HK-2 (cell line): ENCODE measurements around the gene CCDC181.
"Not testable (repeated sequence)": the region's sequence is repeated elsewhere in the genome, so short reads cannot be mapped to it uniquely, and the experiment has no call there.

Source experiments
- DNase-seq: peaks from one replicate; pipeline ENCODE4 v3.0.0-alpha.2; 2018; ENCODE audit not compliant: unreplicated experiment

The CCDC181 gene

DNA sequence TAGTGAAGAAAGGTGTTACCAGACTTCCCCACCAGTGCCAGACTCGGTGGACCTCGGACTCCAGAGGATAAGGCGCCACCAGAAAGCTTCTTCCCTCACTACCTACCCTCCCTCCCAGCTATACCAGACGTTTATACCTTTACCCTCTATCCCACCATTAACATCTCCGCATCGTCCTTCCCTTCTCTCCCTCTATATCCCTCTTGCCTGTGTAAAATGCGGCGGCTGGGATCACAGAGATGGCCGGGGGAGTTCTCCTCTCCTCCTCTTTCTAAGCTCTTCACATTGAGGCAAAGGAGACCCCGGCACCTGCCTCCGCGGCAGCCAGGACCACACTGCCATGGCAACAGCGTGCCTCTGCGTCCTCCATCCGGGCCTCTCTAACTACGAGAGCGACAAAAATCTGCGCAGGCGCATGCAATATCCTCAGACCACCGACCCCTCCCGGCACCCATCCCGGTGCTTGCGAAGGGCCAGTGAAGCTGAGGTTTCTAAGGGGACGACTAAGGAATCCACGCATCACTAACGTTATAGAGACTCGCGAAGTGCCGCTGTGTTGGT is at the start of gene CCDC181:
TSS of gene CCDC181 (minus strand) at position 394 of the 561 bp plus-strand sequence. CDS start 2,547 bp downstream, outside the sequence.
- DNase-seq = peak; percentile 28

DNA sequence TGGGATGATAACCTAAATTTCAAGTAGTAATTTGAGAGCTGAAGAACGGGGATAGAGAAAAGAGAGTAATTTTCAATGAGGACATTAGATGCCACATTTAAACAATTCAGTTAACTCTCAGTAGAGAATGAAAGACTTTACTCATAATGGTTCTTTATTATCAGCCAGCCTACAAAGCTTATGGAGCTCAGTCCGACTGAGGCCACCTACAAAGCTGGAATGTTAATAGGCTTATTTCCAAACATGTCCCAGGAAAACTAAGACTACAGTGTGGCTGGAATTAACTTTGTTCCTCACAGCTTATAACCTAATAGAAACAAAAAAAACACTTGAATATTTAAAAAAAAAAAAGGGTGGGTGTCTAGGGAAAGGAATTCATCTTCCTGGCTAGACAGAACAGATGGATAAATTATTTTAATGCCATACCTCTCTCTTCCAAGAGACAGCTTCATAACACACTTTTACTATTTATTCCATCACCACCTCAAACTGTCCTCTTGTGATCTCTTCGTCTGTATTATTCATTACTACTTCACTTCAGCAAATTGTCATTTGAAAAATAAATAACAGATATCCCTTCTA is 48.6 kb upstream of the CCDC181 start:
- no peak for DNase-seq

GRCh38 chr1:169474302-169474995 is 47.2 kb upstream of the CCDC181 start:
- DNase-seq = no peak

DNA sequence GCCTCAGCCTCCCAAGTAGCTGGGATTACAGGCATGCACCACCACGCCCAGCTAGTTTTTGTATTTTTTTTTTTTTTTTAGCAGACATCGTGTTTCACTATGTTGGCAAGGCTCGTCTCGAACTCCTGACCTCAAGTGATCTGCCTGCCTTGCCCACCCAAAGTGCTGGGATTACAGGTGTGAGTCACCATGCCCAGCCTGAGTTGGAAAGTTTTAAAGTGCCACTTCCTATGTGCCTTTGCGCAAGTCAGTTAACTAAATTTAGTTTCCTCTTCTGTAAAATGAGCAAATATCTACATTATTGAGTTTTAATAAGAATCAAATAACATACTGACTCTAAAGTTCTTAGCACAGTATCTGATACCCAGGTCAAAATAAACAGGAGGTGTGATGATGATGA is 46.1 kb upstream of the CCDC181 start:
- DNase-seq = no peak

GRCh38 chr1:169472738-169473137 is 45.5 kb upstream of the CCDC181 start:
- no peak for DNase-seq

DNA sequence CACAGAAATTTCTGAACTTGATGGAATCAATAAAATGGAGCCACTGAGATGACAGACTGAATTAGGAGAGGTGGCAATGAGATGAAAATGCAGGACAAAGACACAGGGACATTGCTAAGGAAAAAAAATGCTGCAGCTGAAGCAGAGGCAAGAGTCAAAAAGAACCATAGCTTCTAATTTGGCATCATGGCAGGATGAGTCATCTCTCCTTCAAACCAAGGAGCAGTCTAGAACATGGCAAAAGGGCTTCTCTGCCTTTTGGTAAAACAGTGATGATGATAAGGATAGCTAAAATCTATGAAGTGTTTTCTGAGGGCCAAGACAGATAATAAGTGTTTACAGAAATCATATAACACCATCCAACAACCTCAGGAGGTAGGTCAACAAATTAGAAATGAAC is 41.7 kb upstream of the CCDC181 start:
- DNase-seq = no peak

- no peak for DNase-seq
Observed at GRCh38 chr1:169466259-169467230, 39.3 kb upstream of the CCDC181 start.

GRCh38 chr1:169465281-169465680 is 38.0 kb upstream of the CCDC181 start:
- DNase-seq = no peak

DNA sequence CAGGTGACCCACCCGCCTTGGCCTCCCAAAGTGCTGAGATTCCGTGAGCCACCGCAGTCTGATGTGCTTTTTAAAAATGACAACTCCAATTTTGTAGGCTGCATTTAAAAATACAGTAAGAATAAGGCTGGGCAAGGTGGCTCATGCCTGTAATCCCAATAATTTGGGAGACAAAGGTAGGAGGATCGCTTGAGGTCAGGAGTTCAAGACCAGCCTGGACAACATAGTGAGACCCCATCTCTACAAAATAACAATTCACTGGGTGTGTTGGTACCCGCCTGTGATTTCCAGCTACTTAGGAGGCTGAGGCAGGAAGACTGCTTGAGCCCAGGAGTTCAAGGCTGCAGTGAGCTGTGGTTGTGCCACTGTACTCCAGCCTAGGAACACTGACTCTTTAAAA is 35.1 kb upstream of the CCDC181 start:
- DNase-seq = no peak

DNA sequence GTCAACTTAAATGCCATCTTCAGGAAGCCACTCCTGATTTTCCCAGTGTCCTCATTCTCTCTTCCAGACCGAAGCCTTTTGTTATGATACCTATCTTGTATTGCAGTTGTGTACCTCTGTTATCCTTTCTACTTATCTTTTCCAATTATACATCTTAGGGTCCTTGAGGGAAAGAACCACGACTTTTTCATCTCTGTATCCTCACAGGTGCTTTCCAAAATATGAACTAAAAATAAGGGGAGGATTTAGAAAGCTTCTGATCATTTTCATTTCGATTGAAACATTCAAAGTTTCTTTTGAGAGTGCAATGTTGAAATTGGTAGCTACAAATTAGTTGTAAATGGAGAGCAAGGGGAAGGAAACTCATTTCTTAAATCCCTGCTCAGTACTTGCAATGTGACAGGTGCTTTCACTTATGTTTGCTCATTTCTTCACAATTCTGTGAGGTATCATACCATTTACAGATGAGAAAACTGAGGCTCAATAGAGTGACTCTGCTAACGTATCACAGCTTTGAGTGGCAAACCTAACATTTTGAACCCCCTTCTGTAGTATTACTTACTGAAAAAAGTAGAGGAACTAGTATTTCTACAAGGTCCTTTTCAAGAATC is 34.2 kb upstream of the CCDC181 start:
- no peak for DNase-seq

- no peak for DNase-seq
Observed at GRCh38 chr1:169460191-169460833, 33.0 kb upstream of the CCDC181 start.

- DNase-seq = no peak
Observed at GRCh38 chr1:169457443-169457842, 30.2 kb upstream of the CCDC181 start.

DNA sequence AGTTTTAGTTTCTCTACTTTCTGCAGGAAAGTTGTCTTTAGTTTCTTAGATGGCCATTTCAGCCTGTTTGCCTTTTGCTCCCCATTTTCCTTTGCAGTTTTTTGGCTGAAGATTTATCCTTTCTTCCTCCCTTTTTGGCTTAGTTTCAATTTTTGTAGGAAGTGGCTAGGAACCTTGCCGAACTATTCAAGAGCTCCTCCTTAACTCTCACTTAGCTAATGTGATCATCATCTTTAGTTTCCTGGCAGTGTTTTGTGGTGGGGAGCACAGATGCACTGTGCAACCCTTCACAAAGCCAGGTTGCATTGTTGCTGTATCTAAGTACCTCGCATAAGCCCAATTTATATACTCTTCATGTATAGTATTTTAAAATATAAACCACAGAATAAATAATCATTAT is 28.8 kb upstream of the CCDC181 start:
- DNase-seq = no peak

GRCh38 chr1:169452921-169453320 is 25.6 kb upstream of the CCDC181 start:
- DNase-seq = no peak

DNA sequence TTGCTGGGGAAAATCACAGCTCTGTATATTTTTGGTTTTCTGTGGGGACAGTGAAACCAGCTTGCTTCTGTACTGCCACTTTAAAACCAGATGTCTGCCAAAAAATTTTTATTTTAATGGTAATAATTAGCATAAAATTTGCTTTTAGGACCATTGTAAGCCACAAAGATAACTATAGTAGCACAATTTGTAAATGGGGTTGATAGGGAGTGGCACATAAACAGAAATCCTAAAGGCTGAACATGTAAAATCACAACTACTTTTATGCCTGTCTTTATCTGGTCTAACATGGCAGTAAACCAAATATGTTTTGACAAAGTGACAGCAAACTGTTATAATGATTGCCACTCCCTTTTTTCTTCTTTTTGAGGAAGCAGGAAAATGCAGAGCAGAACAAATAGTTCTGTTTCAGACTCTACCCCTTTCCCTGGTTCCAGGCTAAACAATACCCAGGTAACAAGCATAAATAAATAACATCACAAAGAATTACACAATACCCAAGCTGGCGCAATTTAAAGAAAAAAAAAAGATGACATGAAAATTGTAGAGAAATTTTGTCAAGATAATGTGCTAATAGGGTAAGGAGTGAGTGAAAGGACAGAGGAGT is 24.0 kb upstream of the CCDC181 start:
- DNase-seq = no peak

DNA sequence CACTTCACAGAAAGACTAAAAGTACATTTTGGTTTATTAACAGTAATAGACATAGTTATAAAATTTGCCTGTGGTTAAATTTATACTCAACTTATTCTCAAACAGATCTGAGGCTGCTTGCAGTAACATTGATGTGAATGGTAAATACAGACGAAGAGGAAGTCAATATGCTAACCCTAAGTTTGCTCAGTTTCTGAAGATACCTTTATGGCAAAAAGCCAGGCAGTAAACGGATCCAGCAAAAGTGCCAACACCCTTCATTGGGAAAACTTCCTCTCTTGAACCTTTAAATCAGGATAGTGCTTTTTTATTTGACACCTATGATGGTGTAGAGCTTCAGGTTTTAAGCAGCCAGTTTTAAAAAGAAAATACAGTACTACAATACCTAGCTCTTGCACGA is 16.6 kb upstream of the CCDC181 start:
- no peak for DNase-seq

- DNase-seq = no peak
Observed at GRCh38 chr1:169426174-169426705, 1.0 kb downstream of the CCDC181 start.

DNA sequence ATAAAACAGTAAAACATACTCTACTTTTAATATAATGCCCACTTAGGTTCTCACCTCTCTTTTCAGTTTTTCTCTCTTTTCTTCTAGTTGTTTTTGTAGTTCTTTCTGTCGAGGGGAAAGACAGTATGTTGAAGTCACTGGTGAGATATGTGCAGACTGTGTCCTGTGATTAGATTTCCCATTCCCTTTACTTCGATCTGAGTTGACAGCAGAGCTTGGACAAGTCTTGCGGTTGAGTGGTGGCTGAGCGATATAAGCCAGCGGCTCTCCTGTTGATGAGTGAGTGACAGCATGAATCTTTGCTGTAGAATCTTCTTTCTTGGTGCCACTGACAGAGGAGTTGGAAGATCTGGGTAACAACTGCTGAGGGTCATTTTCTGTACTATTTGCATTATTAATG is 6.0 kb downstream of the CCDC181 start:
- no peak for DNase-seq

DNA sequence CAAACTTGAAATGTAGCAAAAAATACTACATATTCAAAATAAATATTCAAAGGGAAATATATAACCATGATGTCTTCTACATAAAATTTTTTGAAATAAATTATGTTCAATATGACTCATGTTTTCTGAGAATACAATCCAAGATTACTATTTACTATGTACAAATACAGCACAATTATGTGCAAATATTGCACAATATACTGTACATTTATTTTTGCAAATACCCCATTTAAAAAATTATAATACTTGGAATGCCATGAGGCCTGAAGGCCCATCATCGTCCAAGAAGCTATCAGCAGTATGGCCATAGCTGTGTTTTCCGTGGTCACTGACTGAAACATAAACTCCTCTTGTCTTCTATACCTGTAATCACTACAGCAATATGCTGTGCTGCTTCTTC is 12.3 kb downstream of the CCDC181 start:
- no peak for DNase-seq

- DNase-seq = not testable (repeated sequence)
Observed at GRCh38 chr1:169408340-169408739, 18.9 kb downstream of the CCDC181 start.

GRCh38 chr1:169402578-169402977 is 24.7 kb downstream of the CCDC181 start:
- not testable (repeated sequence) for DNase-seq
